GM12875 (cell line): ENCODE measurements around the gene NPRL2.

ENCODE experiments used
- H3K4me3 ChIP-seq: one replicate; pipeline ENCODE4 v1.5.1; 2011; ENCODE audit warnings: low read depth, low read length, control low read depth
- CTCF ChIP-seq: IDR thresholded peaks from 2 replicates; pipeline ENCODE4 v1.5.1; 2011; ENCODE audit warnings: low read depth, mild to moderate bottlenecking, control low read depth, inconsistent platforms, low read length, moderate library complexity, borderline replicate concordance; ENCODE audit not compliant: insufficient read depth

The NPRL2 gene

GRCh38 chr3:50354850-50355249 is 4.3 kb upstream of the NPRL2 start:
- no peak overlapping the region for H3K4me3 ChIP-seq
- TF ChIP-seq CTCF, result no peak

GRCh38 chr3:50354186-50354764 is 3.7 kb upstream of the NPRL2 start:
- TF ChIP-seq CTCF, result no peak
- no peak overlapping the region for H3K4me3 ChIP-seq

GRCh38 chr3:50353245-50354004 is 2.9 kb upstream of the NPRL2 start:
- no peak for TF ChIP-seq CTCF
- H3K4me3 ChIP-seq, result no peak overlapping the region

- 0 out of 2 replicates have a peak, but pooled peaks have one; percentile 10 for TF ChIP-seq CTCF
- H3K4me3 ChIP-seq, result no peak overlapping the region
Observed at GRCh38 chr3:50352781-50353180, 2.2 kb upstream of the NPRL2 start.

- TF ChIP-seq CTCF, result no peak
- peak overlapping the region; percentile 99 for H3K4me3 ChIP-seq
Observed at GRCh38 chr3:50351323-50351697, 735 bp upstream of the NPRL2 start.

GRCh38 chr3:50350213-50350526 is 405 bp downstream of the NPRL2 start:
- H3K4me3 ChIP-seq, result peak overlapping the region; percentile 99
- TF ChIP-seq CTCF, result no peak

- peak; percentile 50; the same call in 1 of the 2 replicates for TF ChIP-seq CTCF
Observed at GRCh38 chr3:50347187-50347813, 3.3 kb downstream of the NPRL2 start.

More at GRCh38 chr3:50347187-50347813, 3.3 kb downstream of the NPRL2 start:
- no peak overlapping the region for H3K4me3 ChIP-seq
